ENCODE measurements around the gene VGLL1. TPM values are rescaled to one million over a fixed set of nuclear protein-coding genes. Genes with fewer than 3 reads are reported as not detected.

Gene VGLL1
- total RNA-seq = not detected in 2 replicates
- polyA plus RNA-seq = not detected in 2 replicates

DNA sequence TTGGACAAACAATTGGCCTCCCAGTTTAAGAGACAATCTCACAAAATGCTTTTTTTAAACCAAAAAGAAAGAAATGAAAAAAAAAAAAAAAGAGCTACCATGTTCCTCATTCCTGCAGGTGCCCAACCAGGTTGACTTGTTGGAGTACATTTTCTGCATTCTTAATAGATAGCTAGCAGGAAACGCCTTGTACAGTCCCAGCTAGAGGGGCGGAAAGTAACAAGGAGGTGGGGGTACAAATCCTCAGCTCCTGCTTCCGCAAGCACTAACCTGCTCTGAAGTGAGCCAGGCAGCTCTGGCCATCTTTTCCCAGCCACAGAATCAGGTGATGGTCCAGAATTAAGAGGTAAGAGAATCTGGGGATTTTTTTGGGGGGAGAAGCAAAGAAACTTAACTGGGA, at the start of gene VGLL1:
TSS of gene VGLL1 (plus strand) at position 265 of the 400 bp plus-strand sequence. CDS start 3,806 bp downstream, outside the sequence.
- no peak for DNase-seq (ENCODE audit: low read depth in 1 of 2, low spot score in 1 of 2)
- Histone ChIP-seq H3K4me3 (no peak within 1 kb of the TSS), H3K27ac (no peak within 1 kb of the TSS), H3K4me1 (ENCODE audit: low read depth) (no peaks in the 10 kb centered on the region), H3K9me3 (ENCODE audit: low read depth) (no peaks in the 10 kb centered on the region), H3K36me3 (no peaks in the 10 kb centered on the region), H3K27me3 (no peaks in the 10 kb centered on the region)
- TF ChIP-seq, protein P1, sequence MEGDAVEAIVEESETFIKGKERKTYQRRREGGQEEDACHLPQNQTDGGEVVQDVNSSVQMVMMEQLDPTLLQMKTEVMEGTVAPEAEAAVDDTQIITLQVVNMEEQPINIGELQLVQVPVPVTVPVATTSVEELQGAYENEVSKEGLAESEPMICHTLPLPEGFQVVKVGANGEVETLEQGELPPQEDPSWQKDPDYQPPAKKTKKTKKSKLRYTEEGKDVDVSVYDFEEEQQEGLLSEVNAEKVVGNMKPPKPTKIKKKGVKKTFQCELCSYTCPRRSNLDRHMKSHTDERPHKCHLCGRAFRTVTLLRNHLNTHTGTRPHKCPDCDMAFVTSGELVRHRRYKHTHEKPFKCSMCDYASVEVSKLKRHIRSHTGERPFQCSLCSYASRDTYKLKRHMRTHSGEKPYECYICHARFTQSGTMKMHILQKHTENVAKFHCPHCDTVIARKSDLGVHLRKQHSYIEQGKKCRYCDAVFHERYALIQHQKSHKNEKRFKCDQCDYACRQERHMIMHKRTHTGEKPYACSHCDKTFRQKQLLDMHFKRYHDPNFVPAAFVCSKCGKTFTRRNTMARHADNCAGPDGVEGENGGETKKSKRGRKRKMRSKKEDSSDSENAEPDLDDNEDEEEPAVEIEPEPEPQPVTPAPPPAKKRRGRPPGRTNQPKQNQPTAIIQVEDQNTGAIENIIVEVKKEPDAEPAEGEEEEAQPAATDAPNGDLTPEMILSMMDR (IDR thresholded peaks at IDR 0.05; ENCODE audit: low read depth, low read length) = no peak

DNA sequence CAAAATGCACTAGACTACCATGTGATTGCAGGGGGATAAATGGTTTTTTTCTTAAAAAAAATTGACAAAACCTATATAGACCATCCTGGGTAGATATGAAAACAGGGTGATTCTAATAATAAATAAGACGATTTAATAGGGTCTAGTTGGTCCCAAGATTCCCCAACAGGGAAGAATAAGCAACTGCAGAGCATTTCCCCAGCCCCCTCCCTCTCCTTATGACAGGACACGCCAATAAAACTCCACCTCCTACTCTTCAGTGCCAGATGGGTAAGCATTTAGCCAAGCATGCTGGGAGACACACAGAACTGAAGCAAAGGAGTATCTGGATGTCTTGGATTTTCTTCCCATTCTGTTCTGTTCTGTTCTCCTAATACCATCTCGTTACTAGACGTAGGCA, 44.4 kb upstream of the VGLL1 start, which contains the start of gene BRS3:
TSS of gene BRS3 (plus strand) at position 301 of the 400 bp plus-strand sequence. CDS start 168 bp downstream, outside the sequence.
- peaks cover 3% of the 10 kb centered on the region for H3K27me3 ChIP-seq

DNA sequence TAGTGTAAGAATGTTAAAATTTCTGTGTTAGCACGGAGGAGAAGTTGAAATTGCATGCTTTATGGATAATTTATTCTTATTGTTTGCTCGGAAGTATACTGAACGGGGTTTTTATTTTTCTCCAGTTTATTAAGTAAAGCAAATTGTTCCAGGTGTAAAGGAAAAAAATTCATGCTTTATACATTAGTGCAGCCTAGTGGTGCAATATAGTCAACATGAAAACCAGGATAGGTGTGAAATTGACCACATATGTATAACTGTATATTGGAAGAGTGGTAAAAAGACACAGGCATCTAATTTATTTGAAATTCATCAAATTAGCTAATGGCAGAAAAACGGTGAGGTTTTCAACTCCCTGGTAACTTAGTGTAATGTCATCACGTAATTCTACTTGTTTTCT, 43.3 kb upstream of the VGLL1 start:
- H3K9me3 ChIP-seq (ENCODE audit: low read depth) = no peaks in the 10 kb centered on the region
- H3K4me3 ChIP-seq = no peak overlapping the region
- DNase-seq (ENCODE audit: low read depth in 1 of 2, low spot score in 1 of 2) = no peak
- H3K36me3 ChIP-seq = no peaks in the 10 kb centered on the region
- H3K4me1 ChIP-seq (ENCODE audit: low read depth) = no peaks in the 10 kb centered on the region
- peaks cover 3% of the 10 kb centered on the region for H3K27me3 ChIP-seq
- H3K27ac ChIP-seq = no peak overlapping the region
- TF ChIP-seq, protein P1 (IDR thresholded peaks at IDR 0.05; ENCODE audit: low read depth, low read length) = no peak

More for the DNA sequence above, 44.4 kb upstream of the VGLL1 start, which contains the start of gene BRS3:
- H3K27ac ChIP-seq = no peak within 1 kb of the TSS
- DNase-seq (ENCODE audit: low read depth in 1 of 2, low spot score in 1 of 2) = no peak
- H3K9me3 ChIP-seq (ENCODE audit: low read depth) = no peaks in the 10 kb centered on the region
- TF ChIP-seq, protein P1 (IDR thresholded peaks at IDR 0.05; ENCODE audit: low read depth, low read length) = no peak
- H3K4me3 ChIP-seq = no peak within 1 kb of the TSS
- H3K36me3 ChIP-seq = no peaks in the 10 kb centered on the region
- no peaks in the 10 kb centered on the region for H3K4me1 ChIP-seq (ENCODE audit: low read depth)

DNA sequence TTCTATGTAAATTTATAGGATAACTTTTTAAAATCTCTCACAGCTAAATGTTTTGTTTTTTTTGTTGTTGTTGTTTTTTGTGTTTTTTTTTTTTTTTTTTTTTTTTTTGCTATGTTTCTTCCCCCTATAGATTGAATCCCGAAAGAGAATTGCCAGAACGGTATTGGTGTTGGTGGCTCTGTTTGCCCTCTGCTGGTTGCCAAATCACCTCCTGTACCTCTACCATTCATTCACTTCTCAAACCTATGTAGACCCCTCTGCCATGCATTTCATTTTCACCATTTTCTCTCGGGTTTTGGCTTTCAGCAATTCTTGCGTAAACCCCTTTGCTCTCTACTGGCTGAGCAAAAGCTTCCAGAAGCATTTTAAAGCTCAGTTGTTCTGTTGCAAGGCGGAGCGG, 40.2 kb upstream of the VGLL1 start:
- Histone ChIP-seq H3K4me3 (no peak overlapping the region), H3K27ac (no peak overlapping the region), H3K27me3 (peaks cover 3% of the 10 kb centered on the region), H3K9me3 (ENCODE audit: low read depth) (no peaks in the 10 kb centered on the region), H3K4me1 (ENCODE audit: low read depth) (no peaks in the 10 kb centered on the region), H3K36me3 (no peaks in the 10 kb centered on the region)
- DNase-seq (ENCODE audit: low read depth in 1 of 2, low spot score in 1 of 2) = no peak
- TF ChIP-seq, protein P1 (IDR thresholded peaks at IDR 0.05; ENCODE audit: low read depth, low read length) = no peak

GRCh38 chrX:136493011-136493410, 39.0 kb upstream of the VGLL1 start:
- Histone ChIP-seq H3K27ac (no peak overlapping the region), H3K27me3 (peaks cover 3% of the 10 kb centered on the region), H3K4me1 (ENCODE audit: low read depth) (no peaks in the 10 kb centered on the region), H3K4me3 (no peak overlapping the region), H3K9me3 (ENCODE audit: low read depth) (no peaks in the 10 kb centered on the region), H3K36me3 (no peaks in the 10 kb centered on the region)
- no peak for DNase-seq (ENCODE audit: low read depth in 1 of 2, low spot score in 1 of 2)
- TF ChIP-seq, protein P1 (IDR thresholded peaks at IDR 0.05; ENCODE audit: low read depth, low read length) = no peak
